Smooth muscle cell (in vitro differentiated cells): ENCODE data around the gene KCNK16. TPM values are rescaled to one million over a fixed set of nuclear protein-coding genes. Genes with fewer than 3 reads are reported as not detected.

ENCODE experiments used
- DNase-seq: peaks from one replicate; lab custom pipeline; 2025; ENCODE audit not compliant: unreplicated experiment; lab: John Stamatoyannopoulos, UW
- H2AFZ ChIP-seq: fragments of 200-600 bp; sonication (generic); 2 replicates; pipeline ENCODE4 v1.6.0; 2016; ENCODE audit warnings: antibody characterized with exemption, low read depth, mild to moderate bottlenecking
- H3F3A ChIP-seq: fragments of 200-600 bp; sonication (generic); 2 replicates; pipeline ENCODE4 v1.6.0; 2017; ENCODE audit warnings: antibody characterized with exemption, low read depth
- H3K27ac ChIP-seq: fragments of 200-600 bp; sonication (generic); 2 replicates; pipeline ENCODE4 v1.5.1; 2016; ENCODE audit warnings: low read depth, mild to moderate bottlenecking
- H3K27me3 ChIP-seq: fragments of 200-600 bp; sonication (generic); 2 replicates; pipeline ENCODE4 v1.6.1; 2016; ENCODE audit warnings: low read depth, mild to moderate bottlenecking
- H3K36me3 ChIP-seq: fragments of 200-600 bp; sonication (generic); 2 replicates; pipeline ENCODE4 v1.5.1; 2016; ENCODE audit warnings: low read depth
- H3K4me1 ChIP-seq: fragments of 200-600 bp; sonication (generic); 2 replicates; pipeline ENCODE4 v1.5.1; 2016; ENCODE audit warnings: low read depth
- H3K4me2 ChIP-seq: fragments of 200-600 bp; sonication (generic); 2 replicates; pipeline ENCODE4 v1.6.0; 2016; ENCODE audit warnings: mild to moderate bottlenecking
- H3K4me3 ChIP-seq: fragments of 200-600 bp; sonication (generic); 2 replicates; pipeline ENCODE4 v1.5.1; 2016; ENCODE audit warnings: mild to moderate bottlenecking
- H3K79me2 ChIP-seq: fragments of 200-600 bp; sonication (generic); 2 replicates; pipeline ENCODE4 v1.6.0; 2016; ENCODE audit warnings: low read depth, mild to moderate bottlenecking
- H3K9ac ChIP-seq: fragments of 200-600 bp; sonication (generic); 2 replicates; pipeline ENCODE4 v1.6.0; 2016; ENCODE audit warnings: low read depth
- H3K9me3 ChIP-seq: fragments of 200-600 bp; sonication (generic); replicated peaks from 2 replicates; pipeline ENCODE4 v1.5.1; 2016; ENCODE audit warnings: low read depth
- H4K20me1 ChIP-seq: fragments of 200-600 bp; sonication (generic); 2 replicates; pipeline ENCODE4 v1.6.0; 2016; ENCODE audit warnings: low read depth
- CTCF ChIP-seq: fragments of 200-600 bp; sonication (generic); IDR thresholded peaks from 2 replicates; pipeline ENCODE4 v1.5.1; 2017; ENCODE audit warnings: borderline replicate concordance, mild to moderate bottlenecking, antibody characterized with exemption; ENCODE audit not compliant: insufficient read depth, poor library complexity, severe bottlenecking
- WGBS: methylation state at CpG from one replicate; pipeline ENCODE4 v1.1.7; 2016; ENCODE audit warnings: low lambda C conversion rate; 5-methylcytosine and 5-hydroxymethylcytosine counted together
- polyA plus RNA-seq: library from polyadenylated mRNA; unstranded; fragments of >200 nt; fragmentation: Nextera tagmentation; extraction: Ambion mirVana; gene quantifications from 2 replicates; pipeline ENCODE4 v1.2.1, GENCODE V29; 2016
- total RNA-seq: library from RNA; depleted of rRNA; stranded (reverse); fragments of >200 nt; gene quantifications from 2 replicates; pipeline ENCODE4 v1.2.3, GENCODE V29; 2014

KCNK16 gene
- total and polyA plus RNA-seq, 2 experiments from 2014 or later, result not detected

- H3F3A ChIP-seq, result no peaks in the 10 kb centered on the region
- no peaks in the 10 kb centered on the region for H3K4me1 ChIP-seq
- no peak overlapping the region for H2AFZ ChIP-seq
- H3K4me2 ChIP-seq, result no peak overlapping the region
- DNase-seq, result no peak
- no peaks in the 10 kb centered on the region for H3K79me2 ChIP-seq
- no peak overlapping the region for H3K27ac ChIP-seq
- H3K36me3 ChIP-seq, result no peaks in the 10 kb centered on the region
- no peaks in the 10 kb centered on the region for H3K27me3 ChIP-seq
- H3K9ac ChIP-seq, result no peak overlapping the region
- H4K20me1 ChIP-seq, result no peaks in the 10 kb centered on the region
- H3K4me3 ChIP-seq, result no peak overlapping the region
- 74% methylated on average over 1 of the region's 1 CpG for WGBS
- TF ChIP-seq CTCF, result no peak
- H3K9me3 ChIP-seq, result no peaks in the 10 kb centered on the region
Measured at GRCh38 chr6:39269961-39270360, 52.5 kb downstream of the KCNK16 start.

GRCh38 chr6:39268721-39269120 lies 53.8 kb downstream of the KCNK16 start:
- no peak for DNase-seq
- Histone ChIP-seq H2AFZ (no peak overlapping the region), H3F3A (peaks cover under 1% of the 10 kb centered on the region), H3K79me2 (no peaks in the 10 kb centered on the region), H3K36me3 (no peaks in the 10 kb centered on the region), H3K9ac (no peak overlapping the region), H3K4me2 (no peak overlapping the region), H3K27me3 (no peaks in the 10 kb centered on the region), H3K27ac (no peak overlapping the region), H3K4me3 (no peak overlapping the region), H3K4me1 (no peaks in the 10 kb centered on the region), H4K20me1 (no peaks in the 10 kb centered on the region), H3K9me3 (no peaks in the 10 kb centered on the region)
- no peak for TF ChIP-seq CTCF
- WGBS, result 37% methylated on average over 3 of the region's 3 CpGs

- H3K27ac ChIP-seq, result no peak overlapping the region
- peaks cover 4% of the 10 kb centered on the region for H3K4me1 ChIP-seq
- TF ChIP-seq CTCF, result no peak
- no peaks in the 10 kb centered on the region for H3K36me3 ChIP-seq
- H3K27me3 ChIP-seq, result no peaks in the 10 kb centered on the region
- 92% methylated on average over 7 of the region's 7 CpGs for WGBS
- no peak overlapping the region for H3K4me3 ChIP-seq
- H4K20me1 ChIP-seq, result no peaks in the 10 kb centered on the region
- peaks cover 5% of the 10 kb centered on the region for H3F3A ChIP-seq
- no peaks in the 10 kb centered on the region for H3K9me3 ChIP-seq
- no peak overlapping the region for H2AFZ ChIP-seq
- H3K4me2 ChIP-seq, result no peak overlapping the region
- no peaks in the 10 kb centered on the region for H3K79me2 ChIP-seq
- DNase-seq, result no peak
- no peak overlapping the region for H3K9ac ChIP-seq
Measured at GRCh38 chr6:39268171-39268570, 54.3 kb downstream of the KCNK16 start.

- Histone ChIP-seq H3K9ac (no peak overlapping the region), H3F3A (peaks cover 5% of the 10 kb centered on the region), H3K79me2 (no peaks in the 10 kb centered on the region), H3K4me2 (no peak overlapping the region), H3K36me3 (no peaks in the 10 kb centered on the region), H3K27ac (no peak overlapping the region), H2AFZ (no peak overlapping the region), H3K4me3 (no peak overlapping the region), H3K4me1 (peaks cover 4% of the 10 kb centered on the region), H4K20me1 (no peaks in the 10 kb centered on the region), H3K9me3 (no peaks in the 10 kb centered on the region), H3K27me3 (no peaks in the 10 kb centered on the region)
- WGBS, result 56% methylated on average over 5 of the region's 5 CpGs
- no peak for DNase-seq
- no peak for TF ChIP-seq CTCF
Measured at GRCh38 chr6:39266782-39267355, 55.6 kb downstream of the KCNK16 start.
